ENCODE results near the gene VPS35.

GRCh38 chr16:46730801-46731690, 42.1 kb upstream of the VPS35 start:
- TF ChIP-seq CTCF (IDR thresholded peaks at IDR 0.05), result no peak
- TF ChIP-seq POLR2A (IDR thresholded peaks at IDR 0.05), result no peak

Data from heart left ventricle (tissue), 13 donors.